HepG2 (cell line): Measurements from ENCODE around the gene CRKL. TPM values are rescaled to one million over a fixed set of nuclear protein-coding genes. Genes with fewer than 3 reads are reported as not detected.

Source experiments
- ARHGAP35 ChIP-seq: sonication (generic); formaldehyde crosslinking; IDR thresholded peaks from 2 replicates; pipeline ENCODE4 v1.9.0; 2022; ENCODE audit warnings: mild to moderate bottlenecking, inconsistent platforms, moderate library complexity, missing genetic modification reagents, borderline replicate concordance
- CEBPB ChIP-seq: IDR thresholded peaks from 2 replicates; pipeline ENCODE4 v1.6.1; 2011; ENCODE audit warnings: low read depth, low read length, improper control_type of control experiment, borderline replicate concordance
- FOXA1 ChIP-seq, 2 experiments: fragments of 450-650 bp in 1 of 2; sonication (generic) in 1 of 2; formaldehyde crosslinking in 1 of 2; IDR thresholded peaks; 2 replicates each; pipeline versions ENCODE4 v1.4.0 to v1.6.1; 2016 to 2020; ENCODE audit warnings: missing genetic modification reagents in 1 of 2
- FOXK1 ChIP-seq: sonication (generic); formaldehyde crosslinking; IDR thresholded peaks from 2 replicates; pipeline ENCODE4 v1.4.0; 2020; ENCODE audit warnings: low read depth, missing genetic modification reagents, borderline replicate concordance
- NCOR1 ChIP-seq: fragments of 200-600 bp; sonication (generic); IDR thresholded peaks from 2 replicates; pipeline ENCODE4 v1.7.0; 2017; ENCODE audit warnings: antibody characterized with exemption, low read length, borderline replicate concordance
- RELA ChIP-seq: sonication (generic); formaldehyde crosslinking; IDR thresholded peaks from 2 replicates; pipeline ENCODE4 v1.4.0; 2020; ENCODE audit warnings: missing genetic modification reagents
- SOX5 ChIP-seq: IDR thresholded peaks from 2 replicates; pipeline ENCODE4 v1.6.1; 2016; ENCODE audit warnings: borderline replicate concordance
- TGIF2 ChIP-seq: IDR thresholded peaks from 2 replicates; pipeline ENCODE4 v1.6.1; 2016; ENCODE audit warnings: control low read depth, missing compliant biosample characterization
- TSC22D2 ChIP-seq: sonication (generic); formaldehyde crosslinking; IDR thresholded peaks from 2 replicates; pipeline ENCODE4 v1.5.1; 2020; ENCODE audit warnings: missing genetic modification reagents, mild to moderate bottlenecking, borderline replicate concordance
- ZMAT3 ChIP-seq: sonication (generic); formaldehyde crosslinking; conservative IDR thresholded peaks from 2 replicates; pipeline ENCODE4 v1.7.0; 2021; ENCODE audit warnings: missing genetic modification reagents
- ZNF563 ChIP-seq: sonication (generic); formaldehyde crosslinking; IDR thresholded peaks from 2 replicates; pipeline ENCODE4 v1.8.0; 2022; ENCODE audit warnings: mild to moderate bottlenecking, moderate library complexity, missing genetic modification reagents
- ZNF629 ChIP-seq: sonication (generic); formaldehyde crosslinking; conservative IDR thresholded peaks from 2 replicates; pipeline ENCODE4 v1.5.0; 2020; ENCODE audit warnings: missing genetic modification reagents
- ZSCAN12 ChIP-seq: sonication (generic); formaldehyde crosslinking; IDR thresholded peaks from 2 replicates; pipeline ENCODE4 v1.9.0; 2021; ENCODE audit warnings: mild to moderate bottlenecking, missing genetic modification reagents
- polyA plus RNA-seq, 8 experiments: library from polyadenylated mRNA; depleted of rRNA in 3 of 8; stranded (reverse) in 7 of 8; unstranded in 1 of 8; fragments of >200 nt; fragmentation: Illumina TruSeq in 4 of 8; extraction: Trizol in 4 of 8; gene quantifications; 2 replicates each; pipeline versions ENCODE4 v1.2.1 to v1.2.3, GENCODE V29; 2011 to 2016; ENCODE audit warnings: low read depth in 4 of 8, missing spikeins in 1 of 8, mixed read lengths in 1 of 8; ENCODE audit not compliant: insufficient read depth in 1 of 8
- total RNA-seq, 5 experiments: library from RNA; depleted of rRNA; stranded (reverse); fragments of >200 nt; fragmentation: Illumina TruSeq; extraction: Trizol; gene quantifications; 2 replicates each; pipeline ENCODE4 v1.2.3, GENCODE V29; 2016; ENCODE audit warnings: low read depth in 1 of 5
- TF ChIP-seq, protein P1 (sequence below): sonication (generic); formaldehyde crosslinking; IDR thresholded peaks from 2 replicates; pipeline ENCODE4 v1.9.0; 2021; ENCODE audit warnings: mild to moderate bottlenecking, missing genetic modification reagents
- TF ChIP-seq, protein P2 (sequence below): sonication (generic); formaldehyde crosslinking; IDR thresholded peaks from 2 replicates; pipeline ENCODE4 v1.8.0; 2022; ENCODE audit warnings: mild to moderate bottlenecking, missing genetic modification reagents, moderate library complexity
- TF ChIP-seq, protein P3 (sequence below): sonication (generic); formaldehyde crosslinking; IDR thresholded peaks from 2 replicates; pipeline ENCODE4 v1.8.0; 2022; ENCODE audit warnings: mild to moderate bottlenecking, missing genetic modification reagents; ENCODE audit not compliant: insufficient replicate concordance
- TF ChIP-seq, protein P4 (sequence below): IDR thresholded peaks from 2 replicates; pipeline ENCODE4 v1.6.1; 2016; ENCODE audit warnings: mild to moderate bottlenecking, missing biosample characterization, missing genetic modification reagents
- TF ChIP-seq, protein P5 (sequence below): sonication (generic); formaldehyde crosslinking; IDR thresholded peaks from 2 replicates; pipeline ENCODE4 v1.8.1; 2023; ENCODE audit warnings: missing genetic modification reagents, mild to moderate bottlenecking, borderline replicate concordance

Gene CRKL
- total and polyA plus RNA-seq, 2 of the 13 experiments (the other 11 are each of a cell fraction or from before 2014, with no cell fraction given), result 37.4 to 60.6 TPM

DNA sequence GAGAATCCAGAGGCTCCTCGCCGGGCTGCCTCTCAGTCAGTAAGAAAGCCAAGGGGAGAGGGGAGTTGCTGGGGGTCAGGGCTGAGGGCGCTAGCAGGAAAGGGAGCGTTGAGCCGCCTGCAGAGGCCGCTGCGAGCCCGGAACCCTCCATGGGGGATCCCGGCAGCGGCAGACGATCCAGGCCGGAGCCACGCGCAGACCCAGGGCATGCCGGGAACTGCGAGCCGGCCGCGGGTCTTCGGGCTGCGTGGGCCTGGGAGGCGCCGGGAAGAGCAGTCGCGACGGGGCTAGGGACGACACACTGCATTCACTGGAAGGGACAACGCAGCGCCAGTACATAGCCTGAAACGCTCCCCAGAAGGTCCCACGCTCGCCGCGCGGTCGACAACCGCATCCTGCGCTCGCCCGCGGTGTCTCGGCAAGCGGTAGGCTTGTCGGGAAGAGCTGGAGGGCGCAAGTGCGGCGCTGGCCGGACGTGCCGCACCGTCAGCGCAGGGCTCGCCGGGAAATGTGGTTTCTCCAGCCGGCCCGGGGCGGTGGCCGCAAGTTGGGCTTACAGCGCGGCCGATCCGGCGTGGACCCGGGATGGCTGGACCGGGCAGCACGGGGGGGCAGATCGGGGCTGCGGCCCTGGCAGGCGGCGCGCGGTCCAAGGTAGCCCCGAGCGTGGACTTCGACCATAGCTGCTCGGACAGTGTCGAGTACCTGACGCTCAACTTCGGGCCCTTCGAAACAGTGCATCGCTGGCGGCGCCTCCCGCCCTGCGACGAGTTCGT, 64.8 kb downstream of the CRKL start, which contains the start of gene LZTR1 (continued):
- TF ChIP-seq, protein P1, sequence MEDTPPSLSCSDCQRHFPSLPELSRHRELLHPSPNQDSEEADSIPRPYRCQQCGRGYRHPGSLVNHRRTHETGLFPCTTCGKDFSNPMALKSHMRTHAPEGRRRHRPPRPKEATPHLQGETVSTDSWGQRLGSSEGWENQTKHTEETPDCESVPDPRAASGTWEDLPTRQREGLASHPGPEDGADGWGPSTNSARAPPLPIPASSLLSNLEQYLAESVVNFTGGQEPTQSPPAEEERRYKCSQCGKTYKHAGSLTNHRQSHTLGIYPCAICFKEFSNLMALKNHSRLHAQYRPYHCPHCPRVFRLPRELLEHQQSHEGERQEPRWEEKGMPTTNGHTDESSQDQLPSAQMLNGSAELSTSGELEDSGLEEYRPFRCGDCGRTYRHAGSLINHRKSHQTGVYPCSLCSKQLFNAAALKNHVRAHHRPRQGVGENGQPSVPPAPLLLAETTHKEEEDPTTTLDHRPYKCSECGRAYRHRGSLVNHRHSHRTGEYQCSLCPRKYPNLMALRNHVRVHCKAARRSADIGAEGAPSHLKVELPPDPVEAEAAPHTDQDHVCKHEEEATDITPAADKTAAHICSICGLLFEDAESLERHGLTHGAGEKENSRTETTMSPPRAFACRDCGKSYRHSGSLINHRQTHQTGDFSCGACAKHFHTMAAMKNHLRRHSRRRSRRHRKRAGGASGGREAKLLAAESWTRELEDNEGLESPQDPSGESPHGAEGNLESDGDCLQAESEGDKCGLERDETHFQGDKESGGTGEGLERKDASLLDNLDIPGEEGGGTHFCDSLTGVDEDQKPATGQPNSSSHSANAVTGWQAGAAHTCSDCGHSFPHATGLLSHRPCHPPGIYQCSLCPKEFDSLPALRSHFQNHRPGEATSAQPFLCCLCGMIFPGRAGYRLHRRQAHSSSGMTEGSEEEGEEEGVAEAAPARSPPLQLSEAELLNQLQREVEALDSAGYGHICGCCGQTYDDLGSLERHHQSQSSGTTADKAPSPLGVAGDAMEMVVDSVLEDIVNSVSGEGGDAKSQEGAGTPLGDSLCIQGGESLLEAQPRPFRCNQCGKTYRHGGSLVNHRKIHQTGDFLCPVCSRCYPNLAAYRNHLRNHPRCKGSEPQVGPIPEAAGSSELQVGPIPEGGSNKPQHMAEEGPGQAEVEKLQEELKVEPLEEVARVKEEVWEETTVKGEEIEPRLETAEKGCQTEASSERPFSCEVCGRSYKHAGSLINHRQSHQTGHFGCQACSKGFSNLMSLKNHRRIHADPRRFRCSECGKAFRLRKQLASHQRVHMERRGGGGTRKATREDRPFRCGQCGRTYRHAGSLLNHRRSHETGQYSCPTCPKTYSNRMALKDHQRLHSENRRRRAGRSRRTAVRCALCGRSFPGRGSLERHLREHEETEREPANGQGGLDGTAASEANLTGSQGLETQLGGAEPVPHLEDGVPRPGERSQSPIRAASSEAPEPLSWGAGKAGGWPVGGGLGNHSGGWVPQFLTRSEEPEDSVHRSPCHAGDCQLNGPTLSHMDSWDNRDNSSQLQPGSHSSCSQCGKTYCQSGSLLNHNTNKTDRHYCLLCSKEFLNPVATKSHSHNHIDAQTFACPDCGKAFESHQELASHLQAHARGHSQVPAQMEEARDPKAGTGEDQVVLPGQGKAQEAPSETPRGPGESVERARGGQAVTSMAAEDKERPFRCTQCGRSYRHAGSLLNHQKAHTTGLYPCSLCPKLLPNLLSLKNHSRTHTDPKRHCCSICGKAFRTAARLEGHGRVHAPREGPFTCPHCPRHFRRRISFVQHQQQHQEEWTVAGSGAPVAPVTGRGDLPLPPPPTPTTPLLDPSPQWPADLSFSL (CRISPR knock-in tag), result no peak
- TF ChIP-seq ZNF629 (peak; percentile 61; the same call in 1 of the 2 replicates), ZSCAN12 (peak; percentile 71; the same call in 1 of the 2 replicates), CEBPB (no peak), NCOR1 (no peak), ZMAT3 (CRISPR knock-in tag) (peak; percentile 98), SOX5 (CRISPR knock-in tag) (peak; percentile 46; the same call in 1 of the 2 replicates), FOXA1 (IDR thresholded peaks at IDR 0.05) (no peak), FOXA1 (CRISPR knock-in tag; IDR thresholded peaks at IDR 0.05) (0 out of 2 replicates have a peak, but pooled peaks have one; percentile 34), RELA (CRISPR knock-in tag) (no peak), TGIF2 (CRISPR knock-in tag) (no peak; the same call in 1 of the 2 replicates), TSC22D2 (no peak; the same call in 1 of the 2 replicates), FOXK1 (CRISPR knock-in tag) (0 out of 2 replicates have a peak, but pooled peaks have one; percentile 13), ARHGAP35 (CRISPR knock-in tag) (peak; percentile 95), ZNF563 (peak; percentile 96)
- TF ChIP-seq, protein P2, sequence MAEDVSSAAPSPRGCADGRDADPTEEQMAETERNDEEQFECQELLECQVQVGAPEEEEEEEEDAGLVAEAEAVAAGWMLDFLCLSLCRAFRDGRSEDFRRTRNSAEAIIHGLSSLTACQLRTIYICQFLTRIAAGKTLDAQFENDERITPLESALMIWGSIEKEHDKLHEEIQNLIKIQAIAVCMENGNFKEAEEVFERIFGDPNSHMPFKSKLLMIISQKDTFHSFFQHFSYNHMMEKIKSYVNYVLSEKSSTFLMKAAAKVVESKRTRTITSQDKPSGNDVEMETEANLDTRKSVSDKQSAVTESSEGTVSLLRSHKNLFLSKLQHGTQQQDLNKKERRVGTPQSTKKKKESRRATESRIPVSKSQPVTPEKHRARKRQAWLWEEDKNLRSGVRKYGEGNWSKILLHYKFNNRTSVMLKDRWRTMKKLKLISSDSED (CRISPR knock-in tag), result no peak
- TF ChIP-seq, protein P3, sequence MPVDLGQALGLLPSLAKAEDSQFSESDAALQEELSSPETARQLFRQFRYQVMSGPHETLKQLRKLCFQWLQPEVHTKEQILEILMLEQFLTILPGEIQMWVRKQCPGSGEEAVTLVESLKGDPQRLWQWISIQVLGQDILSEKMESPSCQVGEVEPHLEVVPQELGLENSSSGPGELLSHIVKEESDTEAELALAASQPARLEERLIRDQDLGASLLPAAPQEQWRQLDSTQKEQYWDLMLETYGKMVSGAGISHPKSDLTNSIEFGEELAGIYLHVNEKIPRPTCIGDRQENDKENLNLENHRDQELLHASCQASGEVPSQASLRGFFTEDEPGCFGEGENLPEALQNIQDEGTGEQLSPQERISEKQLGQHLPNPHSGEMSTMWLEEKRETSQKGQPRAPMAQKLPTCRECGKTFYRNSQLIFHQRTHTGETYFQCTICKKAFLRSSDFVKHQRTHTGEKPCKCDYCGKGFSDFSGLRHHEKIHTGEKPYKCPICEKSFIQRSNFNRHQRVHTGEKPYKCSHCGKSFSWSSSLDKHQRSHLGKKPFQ, result peak; percentile 94
- TF ChIP-seq, protein P4, sequence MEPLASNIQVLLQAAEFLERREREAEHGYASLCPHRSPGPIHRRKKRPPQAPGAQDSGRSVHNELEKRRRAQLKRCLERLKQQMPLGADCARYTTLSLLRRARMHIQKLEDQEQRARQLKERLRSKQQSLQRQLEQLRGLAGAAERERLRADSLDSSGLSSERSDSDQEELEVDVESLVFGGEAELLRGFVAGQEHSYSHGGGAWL (CRISPR knock-in tag), result peak; percentile 93
- TF ChIP-seq, protein P5, sequence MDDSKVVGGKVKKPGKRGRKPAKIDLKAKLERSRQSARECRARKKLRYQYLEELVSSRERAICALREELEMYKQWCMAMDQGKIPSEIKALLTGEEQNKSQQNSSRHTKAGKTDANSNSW (CRISPR knock-in tag), result peak; percentile 84; the same call in 1 of the 2 replicates
